CD8-positive, alpha-beta memory T cell (primary cell): Measurements from ENCODE around the gene PDE6H. TPM values are rescaled to one million over a fixed set of nuclear protein-coding genes. Genes with fewer than 3 reads are reported as not detected.
A peak's percentile ranks its signal among the peaks of the same experiment; 100 is the strongest.

ENCODE experiments used
- CTCF ChIA-PET: fragments of 350-600 bp; sonication (Branson Sonifier 250); formaldehyde crosslinking; loops from one replicate; lab custom pipeline; 2021; ENCODE audit warnings: antibody characterized with exemption; lab: Charles Lee
- POLR2A ChIA-PET: fragments of 350-600 bp; sonication (Branson Sonifier 250); formaldehyde crosslinking; loops from one replicate; lab custom pipeline; 2021; ENCODE audit warnings: antibody characterized with exemption; lab: Charles Lee
- DNase-seq, 5 donors: peaks; one replicate each; pipeline versions ENCODE4 v3.0.0 to v3.0.0-alpha.2; 2020 to 2022; ENCODE audit warnings: mixed read lengths in 1 of 5
- H3K27ac ChIP-seq: one replicate; pipeline ENCODE4 v1.7.0; 2013; ENCODE audit warnings: low read depth, mild to moderate bottlenecking, low read length, moderate library complexity
- H3K27me3 ChIP-seq: 2 replicates; pipeline ENCODE4 v1.7.0; 2013; ENCODE audit warnings: low read length, mild to moderate bottlenecking; ENCODE audit not compliant: insufficient read depth, poor library complexity, severe bottlenecking
- H3K36me3 ChIP-seq: 2 replicates; pipeline ENCODE4 v1.7.0; 2013; ENCODE audit warnings: mild to moderate bottlenecking, low read length, moderate library complexity; ENCODE audit not compliant: insufficient read depth
- H3K4me1 ChIP-seq: 2 replicates; pipeline ENCODE4 v1.7.0; 2013; ENCODE audit warnings: mild to moderate bottlenecking, low read length, moderate library complexity; ENCODE audit not compliant: insufficient read depth
- H3K4me3 ChIP-seq: 2 replicates; pipeline ENCODE4 v1.7.0; 2013; ENCODE audit warnings: mild to moderate bottlenecking, low read length
- H3K9me3 ChIP-seq: 2 replicates; pipeline ENCODE4 v1.7.0; 2013; ENCODE audit warnings: mild to moderate bottlenecking, low read length
- H3K27ac Mint-ChIP-seq, 8 donors: one replicate each; pipeline ENCODE4 v1.8.0; 2020 to 2021; ENCODE audit warnings: mixed read lengths in 8 of 8, mild to moderate bottlenecking in 6 of 8, inconsistent platforms in 3 of 8, moderate library complexity in 3 of 8
- H3K27me3 Mint-ChIP-seq, 2 donors: one replicate each; pipeline ENCODE4 v1.8.0; 2020 to 2021; ENCODE audit warnings: mixed read lengths in 2 of 2, mild to moderate bottlenecking in 1 of 2, moderate library complexity in 1 of 2
- H3K36me3 Mint-ChIP-seq, 3 donors: one replicate each; pipeline ENCODE4 v1.8.0; 2020 to 2021; ENCODE audit warnings: mixed read lengths in 3 of 3, inconsistent platforms in 1 of 3, mild to moderate bottlenecking in 1 of 3
- H3K4me1 Mint-ChIP-seq, 3 donors: one replicate each; pipeline ENCODE4 v1.8.0; 2020 to 2021; ENCODE audit warnings: mixed read lengths in 3 of 3, inconsistent platforms in 1 of 3, mild to moderate bottlenecking in 1 of 3
- H3K4me3 Mint-ChIP-seq, 7 donors: one replicate each; pipeline ENCODE4 v1.8.0; 2020 to 2021; ENCODE audit warnings: mixed read lengths in 7 of 7, mild to moderate bottlenecking in 6 of 7, moderate library complexity in 4 of 7, inconsistent platforms in 2 of 7
- H3K9me3 Mint-ChIP-seq, 5 donors: one replicate each; pipeline ENCODE4 v1.8.0; 2020 to 2022; ENCODE audit warnings: mixed read lengths in 5 of 5, mild to moderate bottlenecking in 3 of 5, moderate library complexity in 2 of 5, inconsistent platforms in 1 of 5
- polyA plus RNA-seq: library from polyadenylated mRNA; unstranded; fragments of 300-500 nt; fragmentation: Illumina TruSeq; gene quantifications from one replicate; pipeline ENCODE4 v1.2.3, GENCODE V29; 2021
- total RNA-seq, 2 experiments: library from RNA; stranded (reverse); gene quantifications; one replicate each; pipeline ENCODE4 v1.2.3, GENCODE V29; 2021

PDE6H gene
- total and polyA plus RNA-seq, 3 experiments from 2014 or later, result not detected

- Mint-ChIP-seq H3K4me1 (peaks cover 30 to 39% (median 37%) of the 10 kb centered on the region in 3 donors), H3K27ac (no peak overlapping the region), H3K36me3 (peaks cover 11 to 84% (median 27%) of the 10 kb centered on the region in 3 donors), H3K27me3 (no peaks in the 10 kb centered on the region), H3K9me3 (no peaks in the 10 kb centered on the region), H3K4me3 (no peak overlapping the region)
- Histone ChIP-seq H3K4me3 (no peak overlapping the region), H3K27me3 (no peaks in the 10 kb centered on the region), H3K4me1 (peaks cover 19% of the 10 kb centered on the region), H3K9me3 (no peaks in the 10 kb centered on the region), H3K27ac (no peak overlapping the region), H3K36me3 (peaks cover 45% of the 10 kb centered on the region)
- POLR2A ChIA-PET, result interaction anchor here (0.9 kb wide), 1 partner anchor 23 kb away, joined by 4 read pairs; no protein-coding TSS in a partner anchor
- DNase-seq, result no peak
- CTCF ChIA-PET, result interaction anchor here (1.6 kb wide), 1 partner anchor 61 kb away, joined by 6 read pairs; no protein-coding TSS in a partner anchor
Measured at GRCh38 chr12:14934511-14934910, 38.3 kb upstream of the PDE6H start.

GRCh38 chr12:14935031-14935430 is 37.8 kb upstream of the PDE6H start:
- no peak overlapping the region for H3K4me3 Mint-ChIP-seq
- peaks cover 45% of the 10 kb centered on the region for H3K36me3 ChIP-seq
- H3K27me3 Mint-ChIP-seq, result no peaks in the 10 kb centered on the region
- no peak for DNase-seq
- H3K4me3 ChIP-seq, result no peak overlapping the region
- H3K27ac ChIP-seq, result no peak overlapping the region
- POLR2A ChIA-PET, result no interaction called here
- no peaks in the 10 kb centered on the region for H3K9me3 Mint-ChIP-seq
- CTCF ChIA-PET, result interaction anchor here (1.2 to 6.9 kb wide), 3 partner anchors 11 to 60 kb away, joined by 3 to 47 read pairs (median 6); no protein-coding TSS in a partner anchor
- H3K9me3 ChIP-seq, result no peaks in the 10 kb centered on the region
- H3K4me1 ChIP-seq, result peaks cover 22% of the 10 kb centered on the region
- H3K36me3 Mint-ChIP-seq, result peaks cover 11 to 86% (median 29%) of the 10 kb centered on the region in 3 donors
- peaks cover 34 to 44% (median 42%) of the 10 kb centered on the region in 3 donors for H3K4me1 Mint-ChIP-seq
- peak overlapping the region in 4 of 8 donors; percentile 35 to 69 (median 52) for H3K27ac Mint-ChIP-seq
- H3K27me3 ChIP-seq, result no peaks in the 10 kb centered on the region

GRCh38 chr12:14936224-14936861 is 36.5 kb upstream of the PDE6H start:
- H3K36me3 Mint-ChIP-seq, result peaks cover 10 to 86% (median 29%) of the 10 kb centered on the region in 3 donors
- H3K4me3 Mint-ChIP-seq, result no peak overlapping the region
- Histone ChIP-seq H3K27ac (no peak overlapping the region), H3K27me3 (no peaks in the 10 kb centered on the region), H3K36me3 (peaks cover 46% of the 10 kb centered on the region), H3K4me1 (peaks cover 22% of the 10 kb centered on the region), H3K4me3 (no peak overlapping the region), H3K9me3 (no peaks in the 10 kb centered on the region)
- no peaks in the 10 kb centered on the region for H3K27me3 Mint-ChIP-seq
- ChIA-PET POLR2A (no interaction called here), CTCF (interaction anchor here (0.6 to 6.9 kb wide), 14 partner anchors 8 to 604 kb away, joined by 3 to 47 read pairs (median 3); no protein-coding TSS in a partner anchor)
- no peaks in the 10 kb centered on the region for H3K9me3 Mint-ChIP-seq
- H3K27ac Mint-ChIP-seq, result peak overlapping the region in 6 of 8 donors; percentile 80 to 94 (median 92)
- H3K4me1 Mint-ChIP-seq, result peaks cover 38 to 57% (median 52%) of the 10 kb centered on the region in 3 donors
- no peak for DNase-seq

- H3K36me3 ChIP-seq, result peaks cover 45% of the 10 kb centered on the region
- H3K4me1 Mint-ChIP-seq, result peaks cover 41 to 63% (median 55%) of the 10 kb centered on the region in 3 donors
- no peaks in the 10 kb centered on the region for H3K9me3 ChIP-seq
- DNase-seq, result no peak
- H3K27me3 Mint-ChIP-seq, result no peaks in the 10 kb centered on the region
- ChIA-PET POLR2A (interaction anchor here (1.4 kb wide), 1 partner anchor 19 kb away, joined by 6 read pairs; no protein-coding TSS in a partner anchor), CTCF (interaction anchor here (1.0 to 6.9 kb wide), 10 partner anchors 9 to 91 kb away, joined by 3 to 47 read pairs (median 5); no protein-coding TSS in a partner anchor)
- H3K4me1 ChIP-seq, result peaks cover 22% of the 10 kb centered on the region
- H3K27me3 ChIP-seq, result no peaks in the 10 kb centered on the region
- H3K9me3 Mint-ChIP-seq, result no peaks in the 10 kb centered on the region
- H3K4me3 ChIP-seq, result no peak overlapping the region
- H3K27ac ChIP-seq, result no peak overlapping the region
- H3K27ac Mint-ChIP-seq, result peak overlapping the region; percentile 41 to 94 (median 86)
- H3K4me3 Mint-ChIP-seq, result no peak overlapping the region
- H3K36me3 Mint-ChIP-seq, result peaks cover 8 to 87% (median 30%) of the 10 kb centered on the region in 3 donors
Measured at GRCh38 chr12:14937014-14937413, 35.8 kb upstream of the PDE6H start.

DNA sequence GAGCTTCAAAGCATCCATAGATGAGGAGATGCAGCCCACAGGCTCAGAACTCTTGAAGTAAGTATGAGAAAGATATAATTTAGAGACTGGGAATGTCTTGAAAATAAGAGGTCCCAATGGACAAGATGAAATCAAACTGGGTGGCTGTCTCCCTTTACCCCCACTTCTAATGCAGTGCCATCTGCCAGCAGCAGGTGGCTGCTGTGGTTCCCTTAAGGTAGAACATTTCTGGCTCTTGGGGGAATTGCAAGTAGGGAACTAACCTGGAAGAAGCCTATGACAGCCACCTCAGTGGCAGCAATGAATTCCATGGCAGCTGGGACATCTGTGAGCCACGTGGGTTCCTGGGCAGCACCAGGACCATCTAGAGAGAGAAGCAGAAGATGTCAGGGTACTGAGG is 35.2 kb upstream of the PDE6H start:
- Mint-ChIP-seq H3K27ac (peak overlapping the region; percentile 43 to 97 (median 92)), H3K36me3 (peaks cover 6 to 88% (median 28%) of the 10 kb centered on the region in 3 donors), H3K4me3 (peak overlapping the region in 1 of 7 donors; percentile 19), H3K9me3 (no peaks in the 10 kb centered on the region), H3K27me3 (no peaks in the 10 kb centered on the region), H3K4me1 (peaks cover 42 to 69% (median 60%) of the 10 kb centered on the region in 3 donors)
- DNase-seq, result peak in 1 of 5 donors; percentile 36
- H3K27me3 ChIP-seq, result no peaks in the 10 kb centered on the region
- peaks cover 46% of the 10 kb centered on the region for H3K36me3 ChIP-seq
- ChIA-PET POLR2A (interaction anchor here (1.0 to 1.4 kb wide), 3 partner anchors 9 to 19 kb away, joined by 3 to 6 read pairs (median 4); no protein-coding TSS in a partner anchor), CTCF (interaction anchor here (0.8 to 6.9 kb wide), 16 partner anchors 8 to 214 kb away, joined by 3 to 47 read pairs (median 4); no protein-coding TSS in a partner anchor)
- no peak overlapping the region for H3K4me3 ChIP-seq
- no peak overlapping the region for H3K27ac ChIP-seq
- H3K4me1 ChIP-seq, result peaks cover 22% of the 10 kb centered on the region
- no peaks in the 10 kb centered on the region for H3K9me3 ChIP-seq

DNA sequence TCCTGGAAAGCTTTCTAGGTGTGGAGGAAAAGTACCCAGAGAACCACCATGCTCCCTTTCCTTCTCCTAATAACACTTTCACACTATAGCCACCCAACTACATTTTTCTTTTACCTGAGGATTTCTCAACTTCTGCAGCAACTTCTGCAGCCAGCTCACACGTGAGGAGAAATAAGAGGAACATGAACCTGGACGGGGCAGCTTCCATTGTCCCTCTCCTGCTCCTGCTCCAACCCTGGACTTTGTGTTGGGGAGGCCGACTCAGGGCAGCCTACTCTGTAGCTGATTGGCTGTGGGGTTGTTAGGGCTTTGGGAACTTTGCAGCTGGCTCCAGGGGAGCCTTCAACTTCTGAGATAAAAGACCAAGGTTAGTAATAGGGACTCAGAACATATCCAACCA is 34.5 kb upstream of the PDE6H start, which contains the start of gene ERP27:
Gene ERP27 (minus strand): TSS at position 237 of the 400 bp plus-strand sequence. CDS start 29 bp downstream, at position 208.
- H3K4me1 Mint-ChIP-seq, result peaks cover 43 to 70% (median 62%) of the 10 kb centered on the region in 3 donors
- H3K36me3 ChIP-seq, result peaks cover 41% of the 10 kb centered on the region

GRCh38 chr12:14941369-14941768 is 31.5 kb upstream of the PDE6H start:
- H3K36me3 ChIP-seq, result peaks cover 45% of the 10 kb centered on the region
- H3K4me1 Mint-ChIP-seq, result peaks cover 59 to 86% (median 79%) of the 10 kb centered on the region in 3 donors
- no peak overlapping the region for H3K4me3 ChIP-seq
- CTCF ChIA-PET, result interaction anchor here (1.5 to 6.9 kb wide), 2 partner anchors 11 to 54 kb away, joined by 3 to 47 read pairs; no protein-coding TSS in a partner anchor
- H3K36me3 Mint-ChIP-seq, result peaks cover 22 to 84% (median 32%) of the 10 kb centered on the region in 3 donors
- no peaks in the 10 kb centered on the region for H3K27me3 Mint-ChIP-seq
- POLR2A ChIA-PET, result interaction anchor here (0.6 to 0.7 kb wide), 2 partner anchors 11 to 465 kb away, joined by 9 to 13 read pairs; no protein-coding TSS in a partner anchor
- DNase-seq, result no peak
- H3K4me1 ChIP-seq, result peaks cover 43% of the 10 kb centered on the region
- H3K9me3 Mint-ChIP-seq, result no peaks in the 10 kb centered on the region
- peak overlapping the region in 2 of 8 donors; percentile 25 to 43 for H3K27ac Mint-ChIP-seq
- no peak overlapping the region for H3K27ac ChIP-seq
- H3K27me3 ChIP-seq, result no peaks in the 10 kb centered on the region
- no peaks in the 10 kb centered on the region for H3K9me3 ChIP-seq
- no peak overlapping the region for H3K4me3 Mint-ChIP-seq

More for the DNA sequence above, 34.5 kb upstream of the PDE6H start, which contains the start of gene ERP27:
- Histone ChIP-seq H3K27me3 (no peaks in the 10 kb centered on the region), H3K4me3 (no peak within 1 kb of the TSS), H3K9me3 (no peaks in the 10 kb centered on the region), H3K27ac (no peak within 1 kb of the TSS), H3K4me1 (peaks cover 22% of the 10 kb centered on the region)
- no peak for DNase-seq
- CTCF ChIA-PET, result interaction anchor here (0.8 to 6.9 kb wide), 12 partner anchors 10 to 215 kb away, joined by 3 to 47 read pairs (median 4); no protein-coding TSS in a partner anchor
- Mint-ChIP-seq H3K27ac (peak within 1 kb of the TSS; percentile 43 to 97 (median 92)), H3K36me3 (peaks cover 7 to 84% (median 28%) of the 10 kb centered on the region in 3 donors), H3K27me3 (no peaks in the 10 kb centered on the region), H3K4me3 (peak within 1 kb of the TSS in 3 of 7 donors; percentile 0 to 46 (median 19)), H3K9me3 (no peaks in the 10 kb centered on the region)
- POLR2A ChIA-PET, result interaction anchor here (0.8 to 1.4 kb wide), 4 partner anchors 8 to 58 kb away, joined by 3 to 6 read pairs (median 4); no protein-coding TSS in a partner anchor
